Stimulated activated CD4-positive, alpha-beta T cell treated with anti-CD3 and anti-CD28 coated beads, Interleukin-12 subunit alpha, Interleukin-12 subunit beta, amount 100 ng/mL, for 24 hours (primary cell): ENCODE data around the gene SLC43A2.
"Not testable (repeated sequence)": the region's sequence is repeated elsewhere in the genome, so short reads cannot be mapped to it uniquely, and the experiment has no call there.

Experiments used
- DNase-seq, 2 experiments: peaks; one replicate each; pipeline ENCODE4 v3.0.0-alpha.2; 2020; ENCODE audit warnings: low read depth in 2 of 2

Gene SLC43A2

DNA sequence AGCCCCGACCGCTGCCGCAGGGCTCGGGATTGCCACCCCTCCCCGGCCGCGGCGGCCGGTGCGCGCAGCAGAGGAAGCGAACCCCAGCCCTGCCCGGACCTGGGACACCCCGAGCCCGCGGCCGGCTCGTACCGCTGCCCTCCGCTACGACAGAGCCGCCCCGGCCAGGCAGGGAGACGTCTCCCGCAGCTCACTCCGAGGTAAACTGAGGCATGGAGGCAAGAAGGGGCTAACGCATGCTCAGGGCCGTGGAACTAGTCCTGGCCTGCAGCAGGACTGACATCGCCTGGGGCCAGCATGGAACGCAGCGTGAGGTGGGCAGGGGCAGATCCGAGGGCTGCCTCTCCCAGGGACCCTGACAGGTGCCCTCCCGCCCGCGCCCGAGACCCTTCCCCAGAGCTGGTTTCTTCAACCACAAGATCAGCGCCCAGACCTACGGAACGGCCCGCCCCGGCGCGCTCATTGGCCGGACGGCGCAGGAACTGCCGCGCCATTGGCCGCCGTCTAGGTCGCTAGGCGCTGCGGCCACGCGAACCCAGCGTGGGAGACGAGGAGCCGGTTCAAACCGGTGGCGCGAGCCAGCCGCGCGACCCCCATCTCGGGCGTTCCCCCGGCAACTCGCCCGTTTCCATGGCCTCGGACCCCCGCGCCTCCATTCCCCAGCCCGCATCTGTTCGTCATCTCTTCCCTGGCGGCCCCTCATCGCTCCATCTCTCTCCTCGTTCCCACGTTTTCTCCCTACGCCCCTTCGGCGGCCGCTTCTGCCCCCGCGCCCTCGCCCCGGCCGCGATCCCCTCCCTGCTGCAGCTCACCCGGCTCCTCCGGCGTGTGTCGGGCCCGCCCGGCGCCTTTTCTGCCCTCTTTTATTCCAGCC lies at the start of gene SLC43A2:
TSS of gene SLC43A2 (minus strand) at position 853 of the 874 bp plus-strand sequence. CDS start 960 bp downstream, outside the sequence.
- peak; percentile 53 to 60 for DNase-seq

DNA sequence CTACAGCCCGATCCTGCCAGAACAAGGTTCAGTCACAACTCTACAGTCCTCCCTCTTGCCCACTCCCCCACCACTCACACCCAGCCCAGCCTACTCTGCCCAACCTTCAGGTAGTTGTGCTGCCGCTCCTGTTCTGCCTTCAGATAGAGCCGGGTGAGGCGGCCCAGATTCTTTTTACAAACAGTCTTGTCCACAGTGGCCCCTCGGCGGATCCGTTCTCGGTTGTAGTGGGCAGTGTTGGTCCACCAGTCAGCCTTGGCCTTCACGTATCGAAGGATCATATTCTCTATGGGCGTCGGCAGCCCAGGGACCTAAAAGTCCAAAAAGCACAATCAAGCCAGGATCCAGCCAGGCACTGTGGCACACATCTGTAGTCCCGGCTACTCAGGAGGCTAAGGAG lies 47.8 kb upstream of the SLC43A2 start:
- no peak for DNase-seq

- DNase-seq = no peak
These were observed 44.6 kb upstream of the SLC43A2 start for GRCh38 chr17:1673041-1673785.

- not testable (repeated sequence) for DNase-seq
These were observed 35.3 kb upstream of the SLC43A2 start for GRCh38 chr17:1663934-1664333.

- DNase-seq = no peak
These were observed 32.4 kb upstream of the SLC43A2 start for GRCh38 chr17:1661045-1661444.

GRCh38 chr17:1658100-1658499 lies 29.5 kb upstream of the SLC43A2 start:
- DNase-seq = no peak

DNA sequence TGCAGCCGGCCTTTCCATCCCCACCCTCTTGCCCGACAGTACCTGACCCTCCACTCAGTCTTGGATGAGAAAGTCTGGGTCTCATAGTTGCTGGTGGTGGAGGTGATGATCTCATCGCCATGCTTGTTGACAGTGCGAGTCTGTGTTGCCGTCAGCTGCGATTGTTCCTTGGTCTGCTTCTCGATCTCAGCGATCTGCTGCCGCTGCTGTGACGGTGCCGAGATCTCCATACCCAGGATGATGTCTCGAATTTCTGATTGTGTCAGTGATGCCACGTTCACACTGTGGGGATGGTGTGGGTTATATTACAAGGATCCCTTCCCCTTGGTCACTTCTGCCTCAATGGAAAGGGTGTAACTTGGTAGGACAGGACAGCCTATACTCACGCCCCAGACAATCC lies 25.1 kb upstream of the SLC43A2 start:
- no peak for DNase-seq

DNA sequence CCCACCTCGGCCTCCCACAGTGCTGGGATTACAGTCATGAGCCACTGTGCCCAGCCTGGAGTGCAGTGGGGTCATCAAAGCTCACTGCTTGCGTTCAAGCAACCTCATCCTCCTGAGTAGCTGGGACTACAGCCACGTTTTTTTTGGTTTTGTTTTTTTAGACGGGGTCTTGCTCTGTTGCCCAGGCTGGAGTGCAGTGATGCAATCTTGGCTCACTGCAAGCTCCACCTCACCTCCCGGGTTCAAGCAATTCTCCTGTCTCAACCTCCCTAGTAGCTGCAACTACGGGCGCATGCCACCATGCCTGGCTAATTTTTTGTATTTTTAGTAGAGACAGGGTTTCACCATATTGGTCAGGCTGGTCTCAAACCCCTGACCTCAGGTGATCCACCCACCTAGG lies 24.2 kb upstream of the SLC43A2 start:
- not testable (repeated sequence) for DNase-seq

DNA sequence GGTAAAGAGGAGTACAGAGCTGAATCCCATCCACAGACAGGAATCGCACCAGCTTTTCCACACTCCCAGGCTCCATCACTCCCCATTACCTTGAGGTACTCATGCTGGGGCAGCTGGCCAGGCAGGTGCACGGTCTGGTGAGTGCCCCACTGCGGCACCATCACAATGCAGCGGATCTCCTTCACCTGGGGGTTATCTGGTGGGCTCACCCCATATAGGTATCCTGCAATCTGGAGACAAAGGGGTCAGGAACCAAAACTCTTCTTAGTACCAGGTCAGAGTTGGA lies 22.9 kb upstream of the SLC43A2 start:
- DNase-seq = no peak

- DNase-seq = no peak
These were observed 22.3 kb upstream of the SLC43A2 start for GRCh38 chr17:1650731-1651558.

- DNase-seq = no peak
These were observed 21.3 kb upstream of the SLC43A2 start, which contains the start of gene RILP for GRCh38 chr17:1649844-1650501. TSS of gene RILP (minus strand) at chr17:1649866. CDS start at chr17:1649804, 62 bp downstream.

GRCh38 chr17:1648963-1649843 lies 20.6 kb upstream of the SLC43A2 start:
- DNase-seq = peak; percentile 86 to 87

DNA sequence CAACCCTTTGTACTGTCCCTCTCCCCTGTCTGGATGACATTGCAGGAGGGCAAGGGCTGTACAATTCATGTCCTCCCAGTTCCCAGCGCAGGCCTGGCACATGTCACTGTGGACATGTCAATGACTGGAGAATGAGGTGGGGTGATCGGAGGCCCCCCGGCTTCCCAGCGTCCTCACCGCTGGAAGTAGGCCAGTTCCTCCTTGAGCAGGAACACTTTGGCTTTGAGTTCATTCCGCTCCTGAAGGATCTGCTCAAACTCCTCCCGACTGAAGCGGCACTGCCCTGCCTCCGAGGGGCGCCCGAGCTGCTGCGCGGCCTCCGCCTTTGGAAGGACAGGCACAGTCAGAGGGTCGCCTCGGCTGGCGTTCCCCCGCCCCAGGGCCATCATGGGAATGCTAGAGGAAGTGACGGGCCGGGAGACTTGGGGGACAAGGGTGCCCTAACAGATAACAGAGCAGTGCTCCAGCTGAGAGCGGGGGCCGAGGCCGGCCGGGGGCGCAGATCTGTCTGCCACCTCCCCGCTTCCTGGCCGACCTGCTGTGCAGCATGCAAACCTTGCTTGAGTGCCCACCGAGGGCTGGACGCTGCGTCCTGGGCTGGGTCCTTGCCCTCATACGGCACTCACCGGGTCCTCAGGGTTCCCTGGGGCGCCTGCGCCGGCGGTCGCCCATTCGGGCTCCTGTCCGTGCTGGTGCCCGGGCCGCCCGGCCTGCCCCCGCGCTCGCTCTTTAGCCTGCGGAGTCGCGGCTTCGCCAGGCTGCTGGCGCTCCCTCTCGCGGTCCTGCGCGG lies 19.7 kb upstream of the SLC43A2 start:
- no peak for DNase-seq

- no peak for DNase-seq
These were observed 19.2 kb upstream of the SLC43A2 start for GRCh38 chr17:1647802-1648171.

- no peak for DNase-seq
These were observed 17.7 kb upstream of the SLC43A2 start for GRCh38 chr17:1646199-1646875.

GRCh38 chr17:1645207-1646171 lies 16.9 kb upstream of the SLC43A2 start, which contains the start of gene SCARF1:
TSS of gene SCARF1 (minus strand) at chr17:1645732. CDS start at chr17:1645697, 35 bp downstream.
- DNase-seq = no peak

DNA sequence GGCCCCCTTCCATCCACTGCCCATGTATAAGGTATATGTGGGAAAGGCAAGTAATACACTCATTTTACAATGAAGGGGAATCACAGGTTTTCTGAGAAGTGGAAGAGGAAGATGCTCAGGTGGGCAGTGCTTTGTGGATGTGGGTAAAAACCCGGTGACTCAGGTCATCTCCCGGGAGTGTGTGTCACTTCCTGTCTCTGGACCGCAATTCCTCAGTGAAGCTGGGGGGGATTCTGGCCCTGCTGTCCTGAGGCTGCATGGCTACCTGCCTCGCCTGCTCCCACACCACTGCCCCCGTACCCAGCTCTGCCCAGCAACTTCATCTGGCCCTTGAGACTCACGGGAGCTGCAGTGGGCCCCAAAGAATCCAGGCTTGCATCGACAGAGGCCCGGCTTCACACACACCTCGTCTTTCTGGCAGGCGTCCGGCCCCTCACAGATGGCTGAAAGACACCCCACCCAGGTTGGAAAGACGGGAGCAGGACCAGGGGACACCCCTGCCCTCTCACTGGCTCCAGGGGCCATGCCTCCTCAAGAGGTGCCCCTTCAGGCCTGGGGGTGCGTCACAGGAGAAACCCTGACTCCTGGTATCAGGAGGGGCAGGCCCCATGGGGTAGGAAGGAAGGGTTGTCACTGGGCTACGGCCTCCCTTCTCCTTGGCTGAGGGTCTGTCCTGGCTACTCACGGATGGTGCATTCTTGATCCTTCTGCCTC lies 16.0 kb upstream of the SLC43A2 start:
- no peak for DNase-seq
